Epithelial cell of proximal tubule (primary cell): ENCODE measurements around the gene ABCB10. TPM values are rescaled to one million over a fixed set of nuclear protein-coding genes. Genes with fewer than 3 reads are reported as not detected.

ENCODE experiments used
- DNase-seq: peaks from one replicate; pipeline ENCODE4 v3.0.0-alpha.2; 2011; ENCODE audit warnings: low read depth
- H3K4me3 ChIP-seq: 2 replicates; pipeline ENCODE4 v1.5.1; 2011; ENCODE audit warnings: low read depth, mild to moderate bottlenecking, low read length
- total RNA-seq: library from RNA; depleted of rRNA; stranded (reverse); fragments of >200 nt; gene quantifications from 2 replicates; pipeline ENCODE4 v1.2.3, GENCODE V29; 2015
- TF ChIP-seq, protein P1 (sequence below): conservative IDR thresholded peaks from 2 replicates; pipeline ENCODE4 v1.5.1; 2012; ENCODE audit warnings: low read depth, mild to moderate bottlenecking, low read length

ABCB10 gene
- total RNA-seq, 1 donor from 2014 or later, result 15.4 TPM

DNA sequence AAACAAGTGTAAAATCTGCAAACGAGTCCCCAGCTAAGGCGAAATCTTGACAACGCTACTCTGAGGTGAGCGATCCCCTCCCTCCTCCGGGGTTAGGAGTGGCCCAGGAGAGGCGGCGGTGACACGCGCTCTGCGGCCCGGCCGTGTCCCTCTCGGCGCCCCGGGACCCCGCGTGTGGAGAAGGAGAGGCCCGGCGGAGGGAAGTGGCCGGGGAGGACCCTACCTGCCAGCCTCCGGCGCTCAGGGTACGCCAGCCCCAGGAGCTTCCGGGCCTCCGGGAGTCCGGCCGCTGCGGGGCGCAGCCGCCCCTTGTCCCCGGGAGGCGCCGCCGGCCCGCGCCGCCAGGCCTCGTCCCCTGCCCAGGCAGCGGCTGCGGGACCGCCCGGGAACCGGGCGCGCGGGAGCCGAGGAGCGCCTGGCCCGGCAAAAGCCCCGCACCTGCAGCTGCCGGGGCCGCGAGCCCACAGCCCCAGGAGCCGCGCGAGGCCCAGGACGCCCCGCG, 543 bp downstream of the ABCB10 start:
- TF ChIP-seq, protein P1, sequence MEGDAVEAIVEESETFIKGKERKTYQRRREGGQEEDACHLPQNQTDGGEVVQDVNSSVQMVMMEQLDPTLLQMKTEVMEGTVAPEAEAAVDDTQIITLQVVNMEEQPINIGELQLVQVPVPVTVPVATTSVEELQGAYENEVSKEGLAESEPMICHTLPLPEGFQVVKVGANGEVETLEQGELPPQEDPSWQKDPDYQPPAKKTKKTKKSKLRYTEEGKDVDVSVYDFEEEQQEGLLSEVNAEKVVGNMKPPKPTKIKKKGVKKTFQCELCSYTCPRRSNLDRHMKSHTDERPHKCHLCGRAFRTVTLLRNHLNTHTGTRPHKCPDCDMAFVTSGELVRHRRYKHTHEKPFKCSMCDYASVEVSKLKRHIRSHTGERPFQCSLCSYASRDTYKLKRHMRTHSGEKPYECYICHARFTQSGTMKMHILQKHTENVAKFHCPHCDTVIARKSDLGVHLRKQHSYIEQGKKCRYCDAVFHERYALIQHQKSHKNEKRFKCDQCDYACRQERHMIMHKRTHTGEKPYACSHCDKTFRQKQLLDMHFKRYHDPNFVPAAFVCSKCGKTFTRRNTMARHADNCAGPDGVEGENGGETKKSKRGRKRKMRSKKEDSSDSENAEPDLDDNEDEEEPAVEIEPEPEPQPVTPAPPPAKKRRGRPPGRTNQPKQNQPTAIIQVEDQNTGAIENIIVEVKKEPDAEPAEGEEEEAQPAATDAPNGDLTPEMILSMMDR, result no peak
- H3K4me3 ChIP-seq, result peak overlapping the region; percentile 84
- DNase-seq, result no peak

DNA sequence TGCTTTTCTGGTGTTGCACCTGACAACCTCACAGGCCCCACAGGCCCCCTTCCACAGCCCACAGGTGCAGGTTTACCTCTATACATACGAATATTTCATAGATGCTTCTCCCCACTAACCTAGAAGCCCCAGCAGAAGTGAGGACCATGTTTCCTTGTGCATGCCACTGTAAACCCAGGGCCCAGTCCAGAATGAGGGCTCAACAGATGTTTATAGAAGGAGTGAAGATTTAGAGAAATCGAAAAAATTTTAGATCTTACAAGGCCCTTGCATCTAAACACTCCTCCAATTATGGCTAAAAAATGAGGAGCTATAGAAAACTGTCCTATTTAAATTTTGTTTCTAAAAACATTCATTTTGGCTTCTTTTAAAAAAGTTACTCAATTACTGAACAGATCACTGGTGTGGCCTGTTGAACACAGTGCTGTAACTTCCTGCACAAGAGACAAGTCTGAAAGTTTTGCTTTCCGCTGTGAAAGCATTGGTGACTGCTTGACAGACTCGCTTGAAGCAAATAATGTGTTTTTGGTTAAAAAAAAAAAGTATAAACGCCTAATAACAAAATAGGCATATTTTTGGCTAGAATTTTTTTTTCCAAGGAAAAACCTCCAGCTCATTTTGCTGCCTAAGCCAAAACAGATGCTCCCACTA, 1.2 kb downstream of the ABCB10 start:
- DNase-seq, result no peak

DNA sequence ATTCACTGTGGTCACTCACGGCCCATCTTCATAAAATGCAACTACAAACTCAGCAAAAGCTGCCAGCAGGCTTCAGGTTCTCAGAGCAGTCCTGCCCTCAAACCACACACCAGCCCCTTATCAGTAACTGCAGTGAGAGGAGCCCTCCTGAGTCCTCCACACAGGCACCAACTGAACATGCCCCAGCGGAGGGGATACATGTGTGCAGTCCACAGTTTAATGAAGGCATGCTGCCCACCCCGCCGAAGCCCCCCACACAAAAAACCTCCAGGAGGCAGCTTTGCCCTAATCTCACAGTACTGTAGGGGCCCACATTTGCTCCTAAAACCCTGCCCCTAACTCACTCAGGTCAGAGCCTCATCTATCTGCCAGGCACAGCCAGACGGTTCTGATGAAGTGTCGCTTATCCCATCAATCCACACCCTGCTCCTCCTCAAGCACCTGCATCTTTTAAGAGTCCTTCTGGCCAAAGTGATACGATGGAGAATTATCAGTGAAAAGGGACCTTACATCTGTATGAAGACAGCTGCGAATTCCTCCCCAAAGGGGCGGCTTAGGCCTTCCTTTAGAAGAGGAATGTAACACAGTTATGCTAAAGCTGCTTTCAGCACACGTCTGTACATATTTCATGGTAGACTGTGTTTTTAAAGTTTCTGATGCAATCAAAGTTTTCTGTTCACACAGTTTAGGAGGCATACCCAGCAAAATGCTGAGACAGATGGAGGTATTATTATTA, 3.5 kb downstream of the ABCB10 start:
- H3K4me3 ChIP-seq, result no peak overlapping the region
- DNase-seq, result no peak
- TF ChIP-seq, protein P1, result no peak

More for the DNA sequence above, 1.2 kb downstream of the ABCB10 start:
- peak overlapping the region; percentile 84 for H3K4me3 ChIP-seq
- TF ChIP-seq, protein P1, result no peak

DNA sequence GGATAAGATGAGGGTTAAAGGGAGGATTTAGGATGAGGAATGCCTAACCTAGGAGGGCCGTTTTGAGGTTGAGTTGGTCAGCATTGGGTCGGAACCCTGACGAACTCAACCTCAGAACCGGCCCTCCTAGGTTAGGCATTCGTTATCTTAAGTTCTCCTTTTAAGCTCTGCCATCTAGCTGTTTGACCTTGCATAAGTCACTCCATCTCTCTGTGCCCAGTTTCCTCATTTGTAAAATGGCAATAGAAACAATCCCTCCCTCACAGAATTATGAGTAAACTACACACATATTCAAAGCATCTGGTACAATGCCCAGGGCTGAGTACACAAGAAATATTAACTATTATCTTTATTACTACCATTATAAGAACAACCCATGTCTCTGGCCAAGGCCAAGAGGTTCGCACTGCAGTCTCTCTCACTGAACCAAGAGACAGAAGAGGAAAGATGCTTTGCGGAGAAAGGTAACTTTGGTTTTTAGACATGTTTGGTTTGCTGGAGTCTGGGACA, 4.8 kb downstream of the ABCB10 start:
- TF ChIP-seq, protein P1, result no peak
- no peak for DNase-seq
- H3K4me3 ChIP-seq, result no peak overlapping the region

DNA sequence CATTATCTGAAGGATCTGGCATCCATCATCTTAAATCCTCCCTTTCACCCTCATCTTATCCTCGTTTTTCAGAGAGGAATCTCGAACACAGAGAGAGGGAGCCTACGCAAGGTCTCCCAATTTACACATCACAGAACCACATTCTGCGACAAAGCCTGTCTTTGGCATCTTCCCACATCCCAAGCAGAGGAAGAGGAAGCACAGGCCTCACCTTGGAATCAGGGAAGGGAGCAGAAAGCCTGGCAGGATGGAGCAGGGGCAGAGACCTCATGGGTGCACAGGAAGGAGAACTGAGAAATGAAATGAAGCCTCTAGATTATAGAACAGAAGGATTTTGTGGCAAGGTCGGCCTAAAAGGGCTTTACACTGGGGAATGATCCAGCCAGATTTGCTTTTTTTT, 5.8 kb downstream of the ABCB10 start:
- H3K4me3 ChIP-seq, result no peak overlapping the region
- TF ChIP-seq, protein P1, result no peak
- DNase-seq, result no peak

DNA sequence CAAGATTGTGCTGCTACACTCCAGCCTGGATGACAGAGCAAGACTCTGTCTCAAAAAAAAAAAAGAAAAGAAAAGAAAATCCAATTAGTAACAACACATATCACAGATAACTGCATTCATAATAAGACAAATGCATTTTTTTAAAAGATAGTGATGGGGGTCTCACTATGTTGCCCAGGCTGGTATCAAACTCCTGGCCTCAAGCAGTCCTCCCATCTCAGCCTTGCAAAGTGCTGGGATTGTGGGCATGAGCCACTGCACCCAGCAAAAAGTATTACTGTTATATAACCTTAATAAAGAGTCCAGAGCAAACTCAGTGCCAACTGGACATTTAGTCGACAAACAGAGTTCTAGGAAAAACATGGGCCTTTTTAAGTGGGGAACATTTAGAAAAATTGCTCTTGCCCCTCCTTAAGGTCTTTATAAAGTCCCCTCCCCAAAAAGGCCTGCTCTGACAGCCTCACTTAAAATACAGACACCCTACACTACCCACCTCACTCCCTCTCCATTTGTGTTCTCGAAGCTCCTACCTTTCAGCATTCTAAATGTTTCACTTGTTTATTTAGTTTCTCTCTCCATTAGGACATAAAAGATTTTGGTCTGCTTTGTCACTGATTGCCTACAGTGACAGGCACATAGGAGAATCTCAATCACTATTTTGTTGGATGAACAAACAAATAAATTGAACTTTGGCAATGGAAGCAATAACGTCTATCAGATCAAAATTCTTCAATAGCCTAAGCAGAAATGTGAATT, 7.5 kb downstream of the ABCB10 start:
- TF ChIP-seq, protein P1, result no peak
- no peak overlapping the region for H3K4me3 ChIP-seq
- no peak for DNase-seq
